Measurements from ENCODE around the gene GGT5.

GRCh38 chr22:24188705-24189248 lies 56.1 kb downstream of the GGT5 start:
- TF ChIP-seq CTCF (IDR thresholded peaks at IDR 0.05) (no peak), POLR2A (IDR thresholded peaks at IDR 0.05) (no peak)

Data from right lobe of liver (tissue), 4 donors.